ENCODE measurements around the gene MLKL. TPM values are rescaled to one million over a fixed set of nuclear protein-coding genes. Genes with fewer than 3 reads are reported as not detected.

Gene MLKL
- polyA plus RNA-seq, 3 donors: 33.6 to 136 (median 37.8) TPM

DNA sequence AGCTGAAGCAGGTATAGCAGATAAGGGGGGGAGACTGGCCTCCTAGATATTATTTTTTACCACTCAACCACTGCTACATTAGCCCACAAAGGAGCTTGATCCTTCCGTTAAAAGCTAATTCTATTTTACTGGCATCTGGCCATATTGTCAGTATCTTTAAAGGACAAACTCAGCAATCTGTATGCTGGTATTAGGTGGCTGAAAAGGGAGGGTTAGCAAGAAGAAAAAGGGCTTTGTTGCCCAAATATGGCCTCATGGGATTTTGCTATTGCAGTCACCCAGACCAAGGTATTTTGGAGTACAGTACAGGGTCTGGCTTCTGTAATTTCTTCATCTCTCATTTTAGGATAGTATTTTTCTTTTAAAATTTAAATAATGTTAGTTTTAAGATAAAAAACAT lies 48.4 kb downstream of the MLKL start:
- DNase-seq: no peak
- H3K4me2 ChIP-seq (replicated peaks; ENCODE audit: extremely low read depth, low read length, poor library complexity, severe bottlenecking): no peak overlapping the region
- peak overlapping the region in 1 of 2 donors; percentile 40 for H3K27ac ChIP-seq (ENCODE audit: low read depth in 1 of 2, low read length in 2 of 2)
- Mint-ChIP-seq H3K9me3 (no peaks in the 10 kb centered on the region), H3K4me3 (no peak overlapping the region), H3K27me3 (ENCODE audit: low read depth in 3 of 3) (no peaks in the 10 kb centered on the region), H3K27ac (no peak overlapping the region), H3K4me1 (peaks cover 16% of the 10 kb centered on the region), H3K36me3 (peaks cover 57 to 72% of the 10 kb centered on the region in 2 donors)
- peaks cover 44 to 94% of the 10 kb centered on the region in 2 donors for H3K36me3 ChIP-seq (replicated peaks in 1 of 2; ENCODE audit: control insufficient read depth in 1 of 2, insufficient read depth in 2 of 2, low read length in 2 of 2)
- H3K27me3 ChIP-seq (ENCODE audit: control insufficient read depth in 2 of 2, insufficient read depth in 2 of 2, low read length in 2 of 2): no peaks in the 10 kb centered on the region
- peaks cover under 1 to 2% of the 10 kb centered on the region in 2 donors for H3K4me1 ChIP-seq (ENCODE audit: control insufficient read depth in 1 of 2, insufficient read depth in 2 of 2, low read length in 2 of 2)
- H3K9ac ChIP-seq (ENCODE audit: insufficient read depth, low read length, poor library complexity, severe bottlenecking): no peak overlapping the region
- no CpG with 5 or more reads among the region's 1 CpG for WGBS (ENCODE audit: insufficient coverage)
- TF ChIP-seq, protein P1, sequence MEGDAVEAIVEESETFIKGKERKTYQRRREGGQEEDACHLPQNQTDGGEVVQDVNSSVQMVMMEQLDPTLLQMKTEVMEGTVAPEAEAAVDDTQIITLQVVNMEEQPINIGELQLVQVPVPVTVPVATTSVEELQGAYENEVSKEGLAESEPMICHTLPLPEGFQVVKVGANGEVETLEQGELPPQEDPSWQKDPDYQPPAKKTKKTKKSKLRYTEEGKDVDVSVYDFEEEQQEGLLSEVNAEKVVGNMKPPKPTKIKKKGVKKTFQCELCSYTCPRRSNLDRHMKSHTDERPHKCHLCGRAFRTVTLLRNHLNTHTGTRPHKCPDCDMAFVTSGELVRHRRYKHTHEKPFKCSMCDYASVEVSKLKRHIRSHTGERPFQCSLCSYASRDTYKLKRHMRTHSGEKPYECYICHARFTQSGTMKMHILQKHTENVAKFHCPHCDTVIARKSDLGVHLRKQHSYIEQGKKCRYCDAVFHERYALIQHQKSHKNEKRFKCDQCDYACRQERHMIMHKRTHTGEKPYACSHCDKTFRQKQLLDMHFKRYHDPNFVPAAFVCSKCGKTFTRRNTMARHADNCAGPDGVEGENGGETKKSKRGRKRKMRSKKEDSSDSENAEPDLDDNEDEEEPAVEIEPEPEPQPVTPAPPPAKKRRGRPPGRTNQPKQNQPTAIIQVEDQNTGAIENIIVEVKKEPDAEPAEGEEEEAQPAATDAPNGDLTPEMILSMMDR (IDR thresholded peaks at IDR 0.05): no peak
- H2AFZ ChIP-seq (ENCODE audit: insufficient read depth, low read depth, low read length, poor library complexity, severe bottlenecking): no peak overlapping the region
- intact Hi-C loops (cut with micrococcal nuclease): no loop called here
- H3K79me2 ChIP-seq (ENCODE audit: insufficient read depth, low read length): peaks cover 98% of the 10 kb centered on the region
- no peaks in the 10 kb centered on the region for H3K9me3 ChIP-seq (replicated peaks in 1 of 2; ENCODE audit: control insufficient read depth in 1 of 2, insufficient read depth in 1 of 2, low read length in 2 of 2)
- H3K4me3 ChIP-seq (replicated peaks in 1 of 3; ENCODE audit: low read depth in 2 of 3, low read length in 3 of 3): no peak overlapping the region
- H4K20me1 ChIP-seq (ENCODE audit: insufficient read depth, low read length): peaks cover 24% of the 10 kb centered on the region

DNA sequence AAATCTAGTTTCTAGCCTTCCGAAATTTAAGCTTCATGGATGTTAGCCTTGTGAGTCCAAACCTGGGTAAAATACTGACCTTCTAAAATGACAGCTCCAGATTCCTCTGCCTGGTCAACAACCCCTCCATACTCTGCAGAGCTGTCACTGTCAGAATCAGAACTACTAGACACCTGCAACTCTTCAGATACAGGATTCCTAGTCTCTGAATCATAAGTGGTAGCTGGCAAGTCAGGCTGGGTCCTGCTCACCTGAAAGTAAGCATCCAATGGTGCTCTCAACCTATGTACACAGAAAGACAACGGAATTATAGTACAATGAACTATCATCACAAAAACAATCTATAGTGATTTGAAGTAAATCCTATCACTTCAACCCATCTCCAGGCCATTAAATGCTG lies 48.8 kb downstream of the MLKL start:
- Histone ChIP-seq H2AFZ (ENCODE audit: insufficient read depth, low read depth, low read length, poor library complexity, severe bottlenecking) (no peak overlapping the region), H3K9ac (ENCODE audit: insufficient read depth, low read length, poor library complexity, severe bottlenecking) (no peak overlapping the region), H3K9me3 (replicated peaks in 1 of 2; ENCODE audit: control insufficient read depth in 1 of 2, insufficient read depth in 1 of 2, low read length in 2 of 2) (no peaks in the 10 kb centered on the region), H3K27ac (ENCODE audit: low read depth in 1 of 2, low read length in 2 of 2) (peak overlapping the region in 1 of 2 donors; percentile 40), H3K4me3 (replicated peaks in 1 of 3; ENCODE audit: low read depth in 2 of 3, low read length in 3 of 3) (no peak overlapping the region), H3K4me1 (ENCODE audit: control insufficient read depth in 1 of 2, insufficient read depth in 2 of 2, low read length in 2 of 2) (no peaks in the 10 kb centered on the region), H4K20me1 (ENCODE audit: insufficient read depth, low read length) (peaks cover 20% of the 10 kb centered on the region), H3K27me3 (ENCODE audit: control insufficient read depth in 2 of 2, insufficient read depth in 2 of 2, low read length in 2 of 2) (no peaks in the 10 kb centered on the region), H3K36me3 (replicated peaks in 1 of 2; ENCODE audit: control insufficient read depth in 1 of 2, insufficient read depth in 2 of 2, low read length in 2 of 2) (peaks cover 48 to 94% of the 10 kb centered on the region in 2 donors), H3K4me2 (replicated peaks; ENCODE audit: extremely low read depth, low read length, poor library complexity, severe bottlenecking) (no peak overlapping the region), H3K79me2 (ENCODE audit: insufficient read depth, low read length) (peaks cover 96% of the 10 kb centered on the region)
- Mint-ChIP-seq H3K36me3 (peaks cover 58 to 72% of the 10 kb centered on the region in 2 donors), H3K4me3 (no peak overlapping the region), H3K27me3 (ENCODE audit: low read depth in 3 of 3) (no peaks in the 10 kb centered on the region), H3K27ac (peak overlapping the region in 2 of 7 donors; percentile 22 to 48), H3K9me3 (no peaks in the 10 kb centered on the region), H3K4me1 (peaks cover 12% of the 10 kb centered on the region)
- TF ChIP-seq, protein P1 (IDR thresholded peaks at IDR 0.05): no peak
- intact Hi-C loops (cut with micrococcal nuclease): no loop called here
- WGBS (ENCODE audit: insufficient coverage): no CpG with 5 or more reads among the region's 2 CpGs
- no peak for DNase-seq
